Naive thymus-derived CD4-positive, alpha-beta T cell (primary cell): ENCODE results near the gene BUB3. TPM values are rescaled to one million over a fixed set of nuclear protein-coding genes. Genes with fewer than 3 reads are reported as not detected.

Experiments used
- ATAC-seq: fragments of 150-1000 bp; cut with Tn5 transposase; 2 replicates; pipeline ENCODE4 v1.10.0; 2021; ENCODE audit warnings: mild to moderate bottlenecking, moderate library complexity
- CTCF ChIA-PET: fragments of 350-600 bp; sonication (Branson Sonifier 250); formaldehyde crosslinking; loops from one replicate; lab custom pipeline; 2021; ENCODE audit warnings: antibody characterized with exemption; lab: Charles Lee
- POLR2A ChIA-PET: fragments of 350-600 bp; sonication (Branson Sonifier 250); formaldehyde crosslinking; loops from one replicate; lab custom pipeline; 2021; ENCODE audit warnings: antibody characterized with exemption, inconsistent platforms; lab: Charles Lee
- DNase-seq, 9 donors: peaks; one replicate each; pipeline versions ENCODE4 v3.0.0 to v3.0.0-alpha.2; 2020 to 2022; ENCODE audit warnings: mixed read lengths in 1 of 9
- H3K27ac ChIP-seq: one replicate; pipeline ENCODE4 v1.7.0; 2013; ENCODE audit warnings: mild to moderate bottlenecking, low read depth, low read length, moderate library complexity
- H3K27me3 ChIP-seq, 2 donors: one replicate each; pipeline ENCODE4 v1.7.0; 2013; ENCODE audit warnings: low read length in 2 of 2, mild to moderate bottlenecking in 2 of 2, moderate library complexity in 2 of 2; ENCODE audit not compliant: control insufficient read depth in 2 of 2, insufficient read depth in 2 of 2
- H3K36me3 ChIP-seq, 3 experiments: 1 replicate in 2 of 3; 2 replicates in 1 of 3; pipeline ENCODE4 v1.7.0; 2013; ENCODE audit warnings: low read length in 3 of 3, mild to moderate bottlenecking in 3 of 3, moderate library complexity in 1 of 3; ENCODE audit not compliant: insufficient read depth in 3 of 3, control insufficient read depth in 2 of 3
- H3K4me1 ChIP-seq, 2 donors: one replicate each; pipeline ENCODE4 v1.7.0; 2013; ENCODE audit warnings: low read length in 2 of 2, mild to moderate bottlenecking in 2 of 2, moderate library complexity in 1 of 2; ENCODE audit not compliant: control insufficient read depth in 2 of 2, insufficient read depth in 2 of 2
- H3K4me3 ChIP-seq: 2 replicates; pipeline ENCODE4 v1.7.0; 2013; ENCODE audit warnings: mild to moderate bottlenecking, low read length
- H3K9me3 ChIP-seq, 3 experiments: 1 replicate in 2 of 3; 2 replicates in 1 of 3; pipeline ENCODE4 v1.7.0; 2013; ENCODE audit warnings: low read length in 3 of 3; ENCODE audit not compliant: control insufficient read depth in 2 of 3
- H3K27ac Mint-ChIP-seq, 9 donors: one replicate each; pipeline ENCODE4 v1.8.0; 2020 to 2022; ENCODE audit warnings: mixed read lengths in 9 of 9, mild to moderate bottlenecking in 8 of 9, moderate library complexity in 5 of 9, inconsistent platforms in 2 of 9
- H3K27me3 Mint-ChIP-seq, 5 donors: one replicate each; pipeline ENCODE4 v1.8.0; 2021 to 2022; ENCODE audit warnings: mixed read lengths in 5 of 5, mild to moderate bottlenecking in 1 of 5
- H3K36me3 Mint-ChIP-seq, 5 donors: one replicate each; pipeline ENCODE4 v1.8.0; 2020 to 2022; ENCODE audit warnings: mixed read lengths in 5 of 5, mild to moderate bottlenecking in 3 of 5, inconsistent platforms in 1 of 5
- H3K4me1 Mint-ChIP-seq, 7 donors: one replicate each; pipeline ENCODE4 v1.8.0; 2020 to 2022; ENCODE audit warnings: mixed read lengths in 7 of 7, mild to moderate bottlenecking in 3 of 7, inconsistent platforms in 1 of 7
- H3K4me3 Mint-ChIP-seq, 10 donors: one replicate each; pipeline ENCODE4 v1.8.0; 2020 to 2022; ENCODE audit warnings: mild to moderate bottlenecking in 10 of 10, mixed read lengths in 10 of 10, moderate library complexity in 6 of 10, inconsistent platforms in 2 of 10
- H3K9me3 Mint-ChIP-seq, 11 donors: one replicate each; pipeline ENCODE4 v1.8.0; 2020 to 2022; ENCODE audit warnings: mixed read lengths in 11 of 11, mild to moderate bottlenecking in 4 of 11, inconsistent platforms in 1 of 11, moderate library complexity in 1 of 11
- intact Hi-C, 2 donors: fragments of 100-400 bp; cut with micrococcal nuclease; formaldehyde crosslinking; loops; one replicate each; pipeline ENCODE4 v1.15.1; 2023
- polyA plus RNA-seq, 2 donors: library from polyadenylated mRNA; unstranded; fragments of 300-500 nt; fragmentation: Illumina TruSeq; gene quantifications; one replicate each; pipeline ENCODE4 v1.2.3, GENCODE V29; 2021
- total RNA-seq, 6 experiments: library from RNA in 5 of 6; stranded (reverse) in 5 of 6; gene quantifications; 1 replicate in 5 of 6; 2 replicates in 1 of 6; pipeline ENCODE4 v1.2.3 and lab custom pipeline; 2021 to 2026

Gene BUB3
- total and polyA plus RNA-seq, 7 experiments from 2014 or later = 91.4 to 255 (median 180) TPM

- peak; percentile 85 for ATAC-seq
- Histone ChIP-seq H3K4me1 (peaks cover 20 to 42% of the 10 kb centered on the region in 2 donors), H3K4me3 (peak overlapping the region; percentile 36), H3K9me3 (no peaks in the 10 kb centered on the region), H3K27ac (no peak overlapping the region), H3K27me3 (peaks cover 16 to 37% of the 10 kb centered on the region in 2 donors), H3K36me3 (no peaks in the 10 kb centered on the region)
- peaks cover 0 to 3% (median 0%) of the 10 kb centered on the region in 11 donors for H3K9me3 Mint-ChIP-seq
- H3K27me3 Mint-ChIP-seq = peaks cover 62 to 82% (median 68%) of the 10 kb centered on the region in 5 donors
- peaks cover 6 to 32% (median 26%) of the 10 kb centered on the region in 7 donors for H3K4me1 Mint-ChIP-seq
- peak overlapping the region; percentile 39 to 79 (median 72) for H3K4me3 Mint-ChIP-seq
- DNase-seq = peak; percentile 63 to 84 (median 79)
- peak overlapping the region in 4 of 9 donors; percentile 5 to 82 (median 42) for H3K27ac Mint-ChIP-seq
- ChIA-PET POLR2A (no interaction called here), CTCF (interaction anchor here (0.7 to 2.1 kb wide), 11 partner anchors 11 to 1169 kb away, joined by 3 to 10 read pairs (median 4); partner anchors contain the start of gene BUB3)
- intact Hi-C loops = loop anchor here (1.0 to 10.0 kb wide), 7 partner anchors 17 to 486 kb away; no protein-coding TSS in a partner anchor
- H3K36me3 Mint-ChIP-seq = no peaks in the 10 kb centered on the region
Observed at GRCh38 chr10:123132576-123133477, 21.4 kb upstream of the BUB3 start.

- Histone ChIP-seq H3K4me1 (peaks cover 20 to 44% of the 10 kb centered on the region in 2 donors), H3K27ac (no peak overlapping the region), H3K9me3 (no peaks in the 10 kb centered on the region), H3K27me3 (peaks cover 16 to 39% of the 10 kb centered on the region in 2 donors), H3K4me3 (peak overlapping the region; percentile 36), H3K36me3 (no peaks in the 10 kb centered on the region)
- Mint-ChIP-seq H3K4me3 (peak overlapping the region; percentile 55 to 79 (median 71)), H3K4me1 (peaks cover 6 to 41% (median 33%) of the 10 kb centered on the region in 7 donors), H3K27me3 (peaks cover 67 to 83% (median 71%) of the 10 kb centered on the region in 5 donors), H3K27ac (peak overlapping the region in 1 of 9 donors; percentile 65), H3K36me3 (peaks cover 0 to 2% (median 0%) of the 10 kb centered on the region in 5 donors), H3K9me3 (peaks cover 0 to 3% (median 0%) of the 10 kb centered on the region in 11 donors)
- DNase-seq (no peak), ATAC-seq (no peak)
- CTCF ChIA-PET = interaction anchor here (0.7 to 2.1 kb wide), 13 partner anchors 10 to 1168 kb away, joined by 3 to 10 read pairs (median 4); partner anchors contain the start of gene BUB3
- intact Hi-C loops = loop anchor here (1.0 to 10.0 kb wide), 8 partner anchors 12 to 486 kb away; no protein-coding TSS in a partner anchor
- POLR2A ChIA-PET = interaction anchor here (1.2 kb wide), 1 partner anchor 17 kb away, joined by 3 read pairs; no protein-coding TSS in a partner anchor
Observed at GRCh38 chr10:123133541-123134342, 20.5 kb upstream of the BUB3 start.

- intact Hi-C loops = loop anchor here (1.0 to 10.0 kb wide), 3 partner anchors 11 to 487 kb away; no protein-coding TSS in a partner anchor
- ChIA-PET CTCF (interaction anchor here (0.6 to 2.1 kb wide), 9 partner anchors 9 to 1290 kb away, joined by 3 to 10 read pairs (median 3); partner anchors contain the start of gene BUB3), POLR2A (interaction anchor here (1.2 kb wide), 1 partner anchor 16 kb away, joined by 3 read pairs; no protein-coding TSS in a partner anchor)
- no peak overlapping the region for H3K27ac ChIP-seq
- ATAC-seq (no peak), DNase-seq (no peak)
- peaks cover 23 to 45% of the 10 kb centered on the region in 2 donors for H3K27me3 ChIP-seq
- Mint-ChIP-seq H3K27me3 (peaks cover 71 to 83% (median 72%) of the 10 kb centered on the region in 5 donors), H3K4me1 (peaks cover 12 to 47% (median 40%) of the 10 kb centered on the region in 7 donors), H3K9me3 (peaks cover 0 to 3% (median 0%) of the 10 kb centered on the region in 11 donors), H3K4me3 (peak overlapping the region; percentile 55 to 79 (median 71)), H3K36me3 (peaks cover 0 to 4% (median 0%) of the 10 kb centered on the region in 5 donors), H3K27ac (peak overlapping the region in 2 of 9 donors; percentile 65 to 75)
- H3K4me1 ChIP-seq = peaks cover 23 to 46% of the 10 kb centered on the region in 2 donors
- no peak overlapping the region for H3K4me3 ChIP-seq
- no peaks in the 10 kb centered on the region for H3K9me3 ChIP-seq
- H3K36me3 ChIP-seq = no peaks in the 10 kb centered on the region
Observed at GRCh38 chr10:123134343-123134914, 19.8 kb upstream of the BUB3 start.

GRCh38 chr10:123134915-123135414 lies 19.2 kb upstream of the BUB3 start:
- DNase-seq = no peak
- intact Hi-C loops = loop anchor here (1.0 to 10.0 kb wide), 4 partner anchors 10 to 488 kb away; partner anchors contain the start of gene BUB3 (in 1 of the 2)
- Histone ChIP-seq H3K27me3 (peaks cover 26 to 45% of the 10 kb centered on the region in 2 donors), H3K27ac (no peak overlapping the region), H3K4me3 (peak overlapping the region; percentile 43), H3K9me3 (no peaks in the 10 kb centered on the region), H3K36me3 (no peaks in the 10 kb centered on the region), H3K4me1 (peaks cover 23 to 52% of the 10 kb centered on the region in 2 donors)
- Mint-ChIP-seq H3K27ac (peak overlapping the region in 1 of 9 donors; percentile 29), H3K36me3 (peaks cover 0 to 4% (median 0%) of the 10 kb centered on the region in 5 donors), H3K27me3 (peaks cover 71 to 83% (median 72%) of the 10 kb centered on the region in 5 donors), H3K4me1 (peaks cover 15 to 53% (median 45%) of the 10 kb centered on the region in 7 donors), H3K9me3 (peaks cover 0 to 3% (median 0%) of the 10 kb centered on the region in 11 donors), H3K4me3 (peak overlapping the region; percentile 55 to 79 (median 71))
- ChIA-PET CTCF (interaction anchor here (0.6 to 2.1 kb wide), 5 partner anchors 23 to 1289 kb away, joined by 3 to 10 read pairs (median 3); no protein-coding TSS in a partner anchor), POLR2A (no interaction called here)
- no peak for ATAC-seq

- Histone ChIP-seq H3K4me3 (peak within 1 kb of the TSS; percentile 43), H3K27me3 (peaks cover 30 to 47% of the 10 kb centered on the region in 2 donors), H3K36me3 (no peaks in the 10 kb centered on the region), H3K4me1 (peaks cover 23 to 54% of the 10 kb centered on the region in 2 donors), H3K9me3 (no peaks in the 10 kb centered on the region), H3K27ac (no peak within 1 kb of the TSS)
- DNase-seq (peak in 3 of 9 donors; percentile 46 to 48 (median 48)), ATAC-seq (peak; percentile 36)
- CTCF ChIA-PET = no interaction called here
- peak within 1 kb of the TSS; percentile 63 to 90 (median 78) for H3K4me3 Mint-ChIP-seq
- peaks cover 71 to 84% (median 72%) of the 10 kb centered on the region in 5 donors for H3K27me3 Mint-ChIP-seq
- POLR2A ChIA-PET = no interaction called here
- intact Hi-C loops = loop anchor here (1.0 to 10.0 kb wide), 2 partner anchors 19 to 139 kb away; partner anchors contain the start of gene BUB3 (in 1 of the 2)
- peak within 1 kb of the TSS in 2 of 9 donors; percentile 52 to 92 for H3K27ac Mint-ChIP-seq
- H3K9me3 Mint-ChIP-seq = peaks cover 0 to 3% (median 0%) of the 10 kb centered on the region in 11 donors
- H3K4me1 Mint-ChIP-seq = peaks cover 15 to 59% (median 50%) of the 10 kb centered on the region in 7 donors
- peaks cover 0 to 4% (median 0%) of the 10 kb centered on the region in 5 donors for H3K36me3 Mint-ChIP-seq
Observed at GRCh38 chr10:123135415-123136141, 18.6 kb upstream of the BUB3 start, which contains the start of gene HMX3. TSS of gene HMX3 (plus strand) at chr10:123135970. CDS start at chr10:123136051, 81 bp downstream.
